Liver (tissue), 3 donors: ENCODE data around the gene CRYGD.

Source experiments
- FOXA1 ChIP-seq: IDR thresholded peaks from 2 replicates; pipeline ENCODE4 v1.6.1; 2016; ENCODE audit warnings: antibody characterized with exemption
- JUND ChIP-seq, 2 donors: IDR thresholded peaks; 2 replicates each; pipeline ENCODE4 v1.6.1; 2016; ENCODE audit warnings: antibody characterized with exemption in 2 of 2
- NR2F2 ChIP-seq: IDR thresholded peaks from 2 replicates; pipeline ENCODE4 v1.6.1; 2016; ENCODE audit warnings: antibody characterized with exemption
- RAD21 ChIP-seq, 2 donors: IDR thresholded peaks; 2 replicates each; pipeline ENCODE4 v1.6.1; 2016; ENCODE audit warnings: antibody characterized with exemption in 2 of 2, mild to moderate bottlenecking in 2 of 2
- SP1 ChIP-seq: IDR thresholded peaks from 2 replicates; pipeline ENCODE4 v1.6.1; 2018; ENCODE audit warnings: antibody characterized with exemption, mild to moderate bottlenecking
- TAF1 ChIP-seq: conservative IDR thresholded peaks from 2 replicates; pipeline ENCODE4 v1.6.1; 2016; ENCODE audit warnings: antibody characterized with exemption, mild to moderate bottlenecking
- YY1 ChIP-seq: IDR thresholded peaks from 2 replicates; pipeline ENCODE4 v1.6.1; 2016; ENCODE audit warnings: antibody characterized with exemption, mild to moderate bottlenecking
- TF ChIP-seq, protein P1 (sequence below): fragments of 150-350 bp; IDR thresholded peaks from 2 replicates; pipeline ENCODE4 v1.5.1; 2017; ENCODE audit warnings: improper control_type of control experiment, low read depth, low read length; ENCODE audit not compliant: missing input control
- TF ChIP-seq, protein P2 (sequence below): IDR thresholded peaks from 2 replicates; pipeline ENCODE4 v1.6.1; 2016; ENCODE audit warnings: antibody characterized with exemption, mild to moderate bottlenecking
- TF ChIP-seq, protein P3 (sequence below): IDR thresholded peaks from 2 replicates; pipeline ENCODE4 v1.6.1; 2016; ENCODE audit warnings: antibody characterized with exemption
- TF ChIP-seq, protein P4 (sequence below): IDR thresholded peaks from 2 replicates; pipeline ENCODE4 v1.6.1; 2016; ENCODE audit warnings: antibody characterized with exemption
- donor health status: healthy.
- donor health status: healthy.

DNA sequence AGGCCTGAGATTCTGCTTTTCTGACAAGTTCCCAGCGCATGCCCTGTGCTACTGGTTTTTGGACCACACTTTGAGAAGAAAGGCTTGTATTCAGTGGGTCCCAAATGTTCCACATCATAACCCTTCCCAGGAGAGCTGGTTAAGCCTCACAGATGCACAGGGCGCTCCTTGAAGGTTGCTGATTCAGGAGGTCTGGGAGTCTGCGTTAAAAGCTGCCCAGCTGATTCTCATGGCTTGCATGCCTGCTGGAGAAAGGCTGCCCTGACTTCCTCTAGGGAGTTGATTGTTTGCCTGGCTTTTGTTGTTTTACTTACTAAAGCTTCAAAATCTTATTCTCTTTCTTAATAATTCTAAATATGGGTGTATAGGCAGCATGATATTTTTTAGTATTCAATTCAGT, 20.7 kb downstream of the CRYGD start:
- TF ChIP-seq JUND (IDR thresholded peaks at IDR 0.05) (no peak), SP1 (no peak), RAD21 (IDR thresholded peaks at IDR 0.05) (no peak), TAF1 (no peak), FOXA1 (no peak), NR2F2 (no peak), YY1 (no peak)
- TF ChIP-seq, protein P1, sequence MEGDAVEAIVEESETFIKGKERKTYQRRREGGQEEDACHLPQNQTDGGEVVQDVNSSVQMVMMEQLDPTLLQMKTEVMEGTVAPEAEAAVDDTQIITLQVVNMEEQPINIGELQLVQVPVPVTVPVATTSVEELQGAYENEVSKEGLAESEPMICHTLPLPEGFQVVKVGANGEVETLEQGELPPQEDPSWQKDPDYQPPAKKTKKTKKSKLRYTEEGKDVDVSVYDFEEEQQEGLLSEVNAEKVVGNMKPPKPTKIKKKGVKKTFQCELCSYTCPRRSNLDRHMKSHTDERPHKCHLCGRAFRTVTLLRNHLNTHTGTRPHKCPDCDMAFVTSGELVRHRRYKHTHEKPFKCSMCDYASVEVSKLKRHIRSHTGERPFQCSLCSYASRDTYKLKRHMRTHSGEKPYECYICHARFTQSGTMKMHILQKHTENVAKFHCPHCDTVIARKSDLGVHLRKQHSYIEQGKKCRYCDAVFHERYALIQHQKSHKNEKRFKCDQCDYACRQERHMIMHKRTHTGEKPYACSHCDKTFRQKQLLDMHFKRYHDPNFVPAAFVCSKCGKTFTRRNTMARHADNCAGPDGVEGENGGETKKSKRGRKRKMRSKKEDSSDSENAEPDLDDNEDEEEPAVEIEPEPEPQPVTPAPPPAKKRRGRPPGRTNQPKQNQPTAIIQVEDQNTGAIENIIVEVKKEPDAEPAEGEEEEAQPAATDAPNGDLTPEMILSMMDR, result no peak
- TF ChIP-seq, protein P2, sequence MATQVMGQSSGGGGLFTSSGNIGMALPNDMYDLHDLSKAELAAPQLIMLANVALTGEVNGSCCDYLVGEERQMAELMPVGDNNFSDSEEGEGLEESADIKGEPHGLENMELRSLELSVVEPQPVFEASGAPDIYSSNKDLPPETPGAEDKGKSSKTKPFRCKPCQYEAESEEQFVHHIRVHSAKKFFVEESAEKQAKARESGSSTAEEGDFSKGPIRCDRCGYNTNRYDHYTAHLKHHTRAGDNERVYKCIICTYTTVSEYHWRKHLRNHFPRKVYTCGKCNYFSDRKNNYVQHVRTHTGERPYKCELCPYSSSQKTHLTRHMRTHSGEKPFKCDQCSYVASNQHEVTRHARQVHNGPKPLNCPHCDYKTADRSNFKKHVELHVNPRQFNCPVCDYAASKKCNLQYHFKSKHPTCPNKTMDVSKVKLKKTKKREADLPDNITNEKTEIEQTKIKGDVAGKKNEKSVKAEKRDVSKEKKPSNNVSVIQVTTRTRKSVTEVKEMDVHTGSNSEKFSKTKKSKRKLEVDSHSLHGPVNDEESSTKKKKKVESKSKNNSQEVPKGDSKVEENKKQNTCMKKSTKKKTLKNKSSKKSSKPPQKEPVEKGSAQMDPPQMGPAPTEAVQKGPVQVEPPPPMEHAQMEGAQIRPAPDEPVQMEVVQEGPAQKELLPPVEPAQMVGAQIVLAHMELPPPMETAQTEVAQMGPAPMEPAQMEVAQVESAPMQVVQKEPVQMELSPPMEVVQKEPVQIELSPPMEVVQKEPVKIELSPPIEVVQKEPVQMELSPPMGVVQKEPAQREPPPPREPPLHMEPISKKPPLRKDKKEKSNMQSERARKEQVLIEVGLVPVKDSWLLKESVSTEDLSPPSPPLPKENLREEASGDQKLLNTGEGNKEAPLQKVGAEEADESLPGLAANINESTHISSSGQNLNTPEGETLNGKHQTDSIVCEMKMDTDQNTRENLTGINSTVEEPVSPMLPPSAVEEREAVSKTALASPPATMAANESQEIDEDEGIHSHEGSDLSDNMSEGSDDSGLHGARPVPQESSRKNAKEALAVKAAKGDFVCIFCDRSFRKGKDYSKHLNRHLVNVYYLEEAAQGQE, result no peak
- TF ChIP-seq, protein P3, sequence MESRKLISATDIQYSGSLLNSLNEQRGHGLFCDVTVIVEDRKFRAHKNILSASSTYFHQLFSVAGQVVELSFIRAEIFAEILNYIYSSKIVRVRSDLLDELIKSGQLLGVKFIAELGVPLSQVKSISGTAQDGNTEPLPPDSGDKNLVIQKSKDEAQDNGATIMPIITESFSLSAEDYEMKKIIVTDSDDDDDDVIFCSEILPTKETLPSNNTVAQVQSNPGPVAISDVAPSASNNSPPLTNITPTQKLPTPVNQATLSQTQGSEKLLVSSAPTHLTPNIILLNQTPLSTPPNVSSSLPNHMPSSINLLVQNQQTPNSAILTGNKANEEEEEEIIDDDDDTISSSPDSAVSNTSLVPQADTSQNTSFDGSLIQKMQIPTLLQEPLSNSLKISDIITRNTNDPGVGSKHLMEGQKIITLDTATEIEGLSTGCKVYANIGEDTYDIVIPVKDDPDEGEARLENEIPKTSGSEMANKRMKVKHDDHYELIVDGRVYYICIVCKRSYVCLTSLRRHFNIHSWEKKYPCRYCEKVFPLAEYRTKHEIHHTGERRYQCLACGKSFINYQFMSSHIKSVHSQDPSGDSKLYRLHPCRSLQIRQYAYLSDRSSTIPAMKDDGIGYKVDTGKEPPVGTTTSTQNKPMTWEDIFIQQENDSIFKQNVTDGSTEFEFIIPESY, result no peak
- TF ChIP-seq, protein P4, sequence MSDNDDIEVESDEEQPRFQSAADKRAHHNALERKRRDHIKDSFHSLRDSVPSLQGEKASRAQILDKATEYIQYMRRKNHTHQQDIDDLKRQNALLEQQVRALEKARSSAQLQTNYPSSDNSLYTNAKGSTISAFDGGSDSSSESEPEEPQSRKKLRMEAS, result no peak
